Stimulated activated naive CD8-positive, alpha-beta T cell treated with anti-CD3 and anti-CD28 coated beads, Interleukin-15, amount 100 ng/mL, for 72 hours (primary cell): ENCODE measurements around the gene PTPRN2.
"Not testable (repeated sequence)": the region's sequence is repeated elsewhere in the genome, so short reads cannot be mapped to it uniquely, and the experiment has no call there.

Experiments
- ATAC-seq: fragments of 150-1000 bp; cut with Tn5 transposase; 2 replicates; pipeline ENCODE4 v1.10.0; 2021; ENCODE audit warnings: mild to moderate bottlenecking, moderate library complexity
- DNase-seq, 2 donors: peaks; one replicate each; pipeline ENCODE4 v3.0.0; 2021 to 2022
- H3K27ac Mint-ChIP-seq, 2 donors: one replicate each; pipeline ENCODE4 v1.8.0; 2022; ENCODE audit warnings: mild to moderate bottlenecking in 2 of 2, mixed read lengths in 2 of 2, moderate library complexity in 2 of 2
- H3K27me3 Mint-ChIP-seq: one replicate; pipeline ENCODE4 v1.8.0; 2022; ENCODE audit warnings: mixed read lengths
- H3K4me1 Mint-ChIP-seq: one replicate; pipeline ENCODE4 v1.8.0; 2022; ENCODE audit warnings: mild to moderate bottlenecking, mixed read lengths
- H3K4me3 Mint-ChIP-seq, 2 donors: one replicate each; pipeline ENCODE4 v1.8.0; 2022; ENCODE audit warnings: mild to moderate bottlenecking in 2 of 2, mixed read lengths in 2 of 2, moderate library complexity in 1 of 2
- H3K9me3 Mint-ChIP-seq, 2 donors: one replicate each; pipeline ENCODE4 v1.8.0; 2022; ENCODE audit warnings: mixed read lengths in 2 of 2

Gene PTPRN2

DNA sequence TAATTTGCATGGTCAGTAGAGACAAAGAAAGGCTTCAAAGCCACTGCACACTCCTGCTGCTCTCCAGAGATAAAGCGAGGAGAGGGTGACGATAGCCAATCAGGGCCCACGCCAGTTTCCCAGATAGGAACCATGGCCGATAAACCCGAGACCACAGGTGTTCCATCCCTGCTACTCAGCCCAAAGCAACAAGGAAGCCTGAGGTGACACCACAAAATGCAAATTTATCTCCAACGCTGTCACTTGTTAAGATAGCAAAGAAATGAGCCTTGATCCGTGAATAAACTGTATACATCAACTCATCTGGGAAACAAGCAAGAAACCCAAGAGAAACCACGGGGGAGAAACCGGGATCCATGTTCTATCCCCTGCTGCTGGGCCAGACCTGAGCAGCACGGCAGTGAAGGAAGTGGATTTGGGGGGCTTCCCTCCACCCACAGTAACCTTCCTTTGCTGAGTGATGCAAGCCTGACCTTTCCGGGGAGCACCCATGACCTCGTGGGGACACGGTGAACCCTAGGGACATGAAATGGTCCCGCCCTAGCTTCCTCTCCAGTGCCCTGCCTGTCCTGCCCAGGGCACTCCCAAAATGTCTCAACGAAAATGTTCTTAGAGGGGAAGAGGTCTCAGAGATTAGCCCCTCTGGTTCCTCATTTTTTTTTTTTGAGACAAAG, 164.6 kb downstream of the PTPRN2 start:
- peaks cover 9% of the 10 kb centered on the region for H3K27me3 Mint-ChIP-seq
- peaks cover 6 to 8% of the 10 kb centered on the region in 2 donors for H3K9me3 Mint-ChIP-seq
- H3K4me3 Mint-ChIP-seq, result no peak overlapping the region
- ATAC-seq (no peak), DNase-seq (no peak)
- peak overlapping the region in 1 of 2 donors; percentile 71 for H3K27ac Mint-ChIP-seq
- no peaks in the 10 kb centered on the region for H3K4me1 Mint-ChIP-seq

DNA sequence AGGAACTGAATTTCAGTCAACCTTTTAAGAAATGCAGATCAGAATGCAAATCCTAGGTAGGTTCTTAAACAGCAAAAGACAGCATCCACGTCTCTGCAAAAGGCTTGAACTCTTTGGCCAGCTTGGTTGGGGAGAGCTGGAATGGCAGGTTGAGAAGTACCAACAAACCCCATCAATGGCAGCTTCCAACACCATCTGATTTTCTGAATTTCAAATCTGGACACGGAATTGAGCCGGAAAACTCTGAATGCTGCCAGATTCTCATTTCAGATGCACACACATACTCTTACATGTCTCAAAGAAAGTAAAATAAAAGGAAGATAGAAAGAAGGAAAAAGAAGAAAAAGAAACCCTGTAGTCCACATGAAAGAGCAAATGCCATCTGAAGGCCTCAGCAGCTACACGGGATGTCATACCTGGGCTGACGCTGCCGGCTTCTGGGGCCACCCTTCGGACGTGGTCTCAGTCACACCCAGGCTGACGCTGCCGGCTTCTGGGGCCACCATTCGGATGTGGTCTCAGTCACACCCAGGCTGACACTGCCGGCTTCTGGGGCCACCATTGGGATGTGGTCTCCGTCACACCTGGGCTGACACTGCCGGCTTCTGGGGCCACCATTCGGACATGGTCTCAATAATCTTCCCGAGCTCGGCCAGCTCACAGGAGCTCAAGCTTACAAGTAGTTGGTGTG, 165.3 kb downstream of the PTPRN2 start:
- DNase-seq, result no peak
- no peaks in the 10 kb centered on the region for H3K4me1 Mint-ChIP-seq
- ATAC-seq, result no peak
- H3K27ac Mint-ChIP-seq, result peak overlapping the region in 1 of 2 donors; percentile 44
- peaks cover 9% of the 10 kb centered on the region for H3K27me3 Mint-ChIP-seq
- peaks cover 10 to 12% of the 10 kb centered on the region in 2 donors for H3K9me3 Mint-ChIP-seq
- H3K4me3 Mint-ChIP-seq, result no peak overlapping the region

DNA sequence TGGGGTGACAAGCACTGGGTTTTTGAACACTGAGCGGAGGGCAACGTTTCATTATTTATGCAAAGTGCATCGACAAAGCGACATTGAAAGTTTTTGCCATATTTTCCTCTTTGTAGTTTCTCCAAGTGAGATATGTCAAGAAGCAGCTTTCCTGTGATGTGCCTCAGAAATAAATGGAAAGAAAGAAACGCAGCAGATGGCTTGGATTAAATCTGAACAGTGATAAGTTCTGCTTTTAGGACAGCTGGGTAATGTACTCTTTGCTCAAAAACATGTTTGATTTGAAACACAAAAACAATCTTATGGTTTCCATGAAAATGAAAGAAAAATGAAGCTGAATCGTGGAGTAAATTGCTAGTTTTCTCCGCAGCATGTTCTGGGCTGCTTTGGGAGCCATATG, 166.3 kb downstream of the PTPRN2 start:
- Mint-ChIP-seq H3K27ac (no peak overlapping the region), H3K27me3 (peaks cover 9% of the 10 kb centered on the region), H3K9me3 (peaks cover 10 to 12% of the 10 kb centered on the region in 2 donors), H3K4me1 (no peaks in the 10 kb centered on the region), H3K4me3 (no peak overlapping the region)
- ATAC-seq (no peak), DNase-seq (no peak)

DNA sequence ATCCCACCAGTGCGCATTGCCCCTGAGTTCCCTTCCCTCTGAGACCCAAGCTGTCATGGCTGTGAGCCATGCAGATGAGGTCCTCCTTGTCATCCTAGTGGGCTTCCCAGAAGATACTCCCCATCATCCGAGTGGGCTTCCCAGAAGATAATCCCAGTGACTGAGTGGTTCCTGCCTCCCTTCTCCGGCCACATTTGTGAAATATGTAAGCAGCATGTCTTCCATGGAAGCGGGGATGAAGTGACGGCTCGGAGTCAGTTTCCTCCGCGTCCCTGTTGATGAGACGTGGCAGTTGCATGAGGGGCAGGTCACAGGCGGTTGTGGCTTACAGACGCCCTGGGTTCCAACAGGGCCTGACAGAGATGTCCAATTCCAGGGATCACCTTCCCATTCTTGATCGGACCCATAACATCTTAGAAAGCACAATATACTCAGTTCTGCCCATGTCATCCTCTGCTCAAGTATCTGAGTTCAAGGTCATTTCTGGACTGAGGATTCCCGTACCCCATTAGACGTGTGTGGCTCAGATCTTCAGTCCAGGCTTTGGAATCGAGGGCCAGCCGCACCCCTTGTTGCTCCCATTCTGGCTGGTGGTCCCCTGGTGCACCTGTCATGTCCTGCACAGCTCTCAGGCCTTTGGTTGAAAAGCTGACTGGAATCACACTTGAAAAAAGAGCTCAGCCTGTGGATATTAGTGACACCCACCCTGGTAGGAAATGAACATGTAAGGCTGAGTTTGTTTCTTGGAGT, 166.9 kb downstream of the PTPRN2 start:
- DNase-seq, result no peak

DNA sequence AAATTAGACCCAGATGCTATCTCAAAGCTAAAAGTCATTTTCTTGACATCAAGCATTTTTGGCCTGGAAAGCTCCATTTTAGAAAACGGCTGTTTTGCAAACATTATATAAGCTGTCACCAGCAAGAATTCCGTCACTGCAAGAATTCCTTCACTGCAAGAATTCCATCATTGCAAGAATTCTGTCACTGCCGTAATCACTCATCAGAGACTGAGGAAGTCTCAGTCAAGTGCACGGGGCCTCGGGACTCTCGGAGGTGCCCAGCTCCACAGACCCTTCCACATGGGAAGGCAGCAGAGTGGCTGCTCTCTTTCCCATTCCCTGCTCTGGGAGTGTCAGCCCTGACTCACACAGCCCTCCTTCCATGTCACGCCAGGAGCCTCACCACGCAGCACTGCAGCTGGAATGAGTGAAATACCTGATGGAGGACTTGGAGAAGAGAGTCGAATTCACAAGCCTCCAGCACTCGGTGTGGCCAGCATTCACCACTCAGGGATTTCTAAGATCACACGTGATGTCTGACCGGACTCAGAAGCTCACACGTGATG, 168.3 kb downstream of the PTPRN2 start:
- Mint-ChIP-seq H3K27ac (no peak overlapping the region), H3K4me1 (no peaks in the 10 kb centered on the region), H3K27me3 (peaks cover 9% of the 10 kb centered on the region), H3K4me3 (no peak overlapping the region), H3K9me3 (peaks cover 10 to 12% of the 10 kb centered on the region in 2 donors)
- ATAC-seq (no peak), DNase-seq (no peak)

More for the DNA sequence above, 166.9 kb downstream of the PTPRN2 start:
- Mint-ChIP-seq H3K27ac (peak overlapping the region in 1 of 2 donors; percentile 83), H3K9me3 (peaks cover 10 to 12% of the 10 kb centered on the region in 2 donors), H3K4me3 (no peak overlapping the region), H3K4me1 (no peaks in the 10 kb centered on the region), H3K27me3 (peaks cover 9% of the 10 kb centered on the region)
- ATAC-seq, result no peak

DNA sequence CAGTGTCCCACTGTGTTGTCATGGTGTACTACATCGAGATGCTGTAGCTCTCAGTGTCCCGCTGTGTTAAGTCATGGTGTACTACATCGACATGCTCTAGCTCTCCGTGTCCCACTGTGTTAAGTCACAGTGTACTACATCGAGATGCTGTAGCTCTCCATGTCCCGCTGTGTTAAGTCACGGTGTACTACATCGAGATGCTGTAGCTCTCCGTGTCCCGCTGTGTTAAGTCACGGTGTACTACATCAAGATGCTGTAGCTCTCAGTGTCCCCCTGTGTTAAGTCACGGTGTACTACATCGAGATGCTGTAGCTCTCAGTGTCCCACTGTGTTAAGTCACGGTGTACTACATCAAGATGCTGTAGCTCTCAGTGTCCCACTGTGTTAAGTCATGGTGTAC, 169.2 kb downstream of the PTPRN2 start:
- H3K27ac Mint-ChIP-seq, H3K4me3 Mint-ChIP-seq, ATAC-seq, H3K27me3 Mint-ChIP-seq, H3K4me1 Mint-ChIP-seq, DNase-seq: not testable (repeated sequence)
- peaks cover 10 to 12% of the 10 kb centered on the region in 2 donors for H3K9me3 Mint-ChIP-seq

DNA sequence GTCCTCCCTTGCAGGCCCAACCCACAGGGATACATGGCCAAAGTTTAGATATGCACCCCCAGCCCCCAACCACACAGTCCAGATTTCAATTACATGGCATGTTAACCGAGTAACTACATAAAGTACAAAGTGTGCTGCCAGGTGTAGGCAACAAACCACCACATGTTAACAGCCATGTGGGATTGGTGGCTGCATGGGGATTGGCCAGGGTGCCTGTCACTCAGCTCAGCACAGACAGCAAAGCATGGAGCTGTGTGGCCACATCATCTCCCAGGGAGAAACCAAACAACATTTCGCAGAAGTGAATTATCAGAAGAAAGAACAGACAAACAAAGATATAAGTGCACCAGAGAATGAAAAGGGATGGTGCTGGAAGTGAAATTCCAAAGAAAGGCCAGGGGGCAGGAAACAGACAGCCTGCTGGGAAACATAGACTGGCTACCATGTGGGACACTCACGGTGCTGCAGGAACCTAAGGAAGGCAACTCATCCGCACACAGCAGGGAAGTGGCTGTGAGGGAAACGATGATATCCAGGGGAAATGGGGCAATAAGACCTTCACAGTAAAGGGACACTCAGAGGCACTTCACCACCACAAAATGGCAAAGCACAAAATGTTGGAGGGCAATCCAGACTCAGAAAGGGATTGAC, 171.2 kb downstream of the PTPRN2 start:
- DNase-seq, result no peak
- peaks cover 10 to 12% of the 10 kb centered on the region in 2 donors for H3K9me3 Mint-ChIP-seq
- H3K27me3 Mint-ChIP-seq, result peaks cover 8% of the 10 kb centered on the region
- H3K4me1 Mint-ChIP-seq, result no peaks in the 10 kb centered on the region
- no peak for ATAC-seq
- no peak overlapping the region for H3K27ac Mint-ChIP-seq
- H3K4me3 Mint-ChIP-seq, result no peak overlapping the region

DNA sequence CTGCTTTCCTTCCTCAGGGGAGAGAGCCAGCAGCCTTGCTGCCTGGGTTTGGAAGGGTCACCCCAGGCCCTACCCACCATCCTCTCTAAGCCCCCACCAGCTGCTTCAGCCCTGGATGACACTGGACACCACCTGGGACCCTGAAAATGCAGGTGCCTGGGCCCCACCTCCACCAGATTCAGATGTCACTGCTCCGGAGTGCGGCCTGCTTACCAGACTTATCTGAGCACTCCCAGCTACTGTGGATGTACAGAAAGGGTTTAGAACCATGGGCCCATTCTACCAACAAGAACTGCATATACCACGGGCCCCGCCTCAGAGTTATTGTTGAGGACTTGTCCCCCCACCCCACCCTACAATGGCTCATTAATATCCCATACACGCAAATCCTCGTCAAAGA, 172.3 kb downstream of the PTPRN2 start:
- Mint-ChIP-seq H3K4me3 (no peak overlapping the region), H3K4me1 (no peaks in the 10 kb centered on the region), H3K27ac (no peak overlapping the region), H3K9me3 (peaks cover 10 to 12% of the 10 kb centered on the region in 2 donors), H3K27me3 (peaks cover 12% of the 10 kb centered on the region)
- ATAC-seq (no peak), DNase-seq (no peak)

DNA sequence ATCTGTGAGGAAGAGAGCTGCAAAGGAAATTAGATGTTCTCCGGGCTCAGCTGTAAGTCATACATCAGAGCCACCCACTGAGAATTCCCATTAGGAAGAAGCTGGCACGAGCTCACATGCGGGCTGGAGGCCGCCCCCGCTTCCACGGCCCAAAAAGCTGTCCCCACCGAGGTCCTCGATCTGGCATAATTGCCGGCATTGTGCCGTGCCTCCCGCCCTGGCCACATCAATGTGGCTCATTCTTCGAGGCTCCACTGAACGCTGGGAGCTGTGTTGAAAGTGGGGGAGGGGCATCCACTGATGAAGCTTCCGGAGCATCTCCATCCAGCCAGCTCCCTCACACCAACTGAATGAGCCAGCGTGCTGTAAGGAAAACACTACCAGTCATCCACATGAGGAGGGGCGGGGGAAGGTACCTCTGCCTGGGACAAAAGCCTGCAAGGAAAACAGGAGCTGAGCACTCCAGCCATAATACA, 173.1 kb downstream of the PTPRN2 start:
- no peak for ATAC-seq
- no peak for DNase-seq
- Mint-ChIP-seq H3K4me1 (no peaks in the 10 kb centered on the region), H3K9me3 (peaks cover 10 to 12% of the 10 kb centered on the region in 2 donors), H3K27ac (no peak overlapping the region), H3K4me3 (no peak overlapping the region), H3K27me3 (peaks cover 19% of the 10 kb centered on the region)

DNA sequence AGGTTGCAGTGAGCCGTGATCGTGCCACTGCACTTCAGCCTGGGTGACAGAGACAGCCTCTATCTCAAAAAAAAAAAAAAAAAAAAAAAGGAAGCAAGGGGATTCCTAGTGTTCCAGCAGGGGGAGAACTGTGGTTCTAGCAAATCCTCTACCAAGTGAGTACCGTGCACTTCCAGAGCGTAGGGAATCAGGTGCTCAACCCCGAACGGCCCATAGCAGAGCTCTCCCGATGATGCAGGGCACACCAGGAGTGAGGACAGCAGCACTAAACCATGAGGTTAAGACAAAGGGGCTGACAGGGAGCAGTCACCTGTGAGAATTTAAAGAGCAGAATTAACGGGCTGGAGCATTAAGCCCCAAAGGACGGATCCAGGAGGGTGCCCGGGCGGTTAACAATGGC, 173.6 kb downstream of the PTPRN2 start:
- Mint-ChIP-seq H3K4me1 (no peaks in the 10 kb centered on the region), H3K4me3 (no peak overlapping the region), H3K9me3 (peaks cover 10 to 12% of the 10 kb centered on the region in 2 donors), H3K27ac (no peak overlapping the region), H3K27me3 (peaks cover 19% of the 10 kb centered on the region)
- no peak for ATAC-seq
- DNase-seq, result no peak

DNA sequence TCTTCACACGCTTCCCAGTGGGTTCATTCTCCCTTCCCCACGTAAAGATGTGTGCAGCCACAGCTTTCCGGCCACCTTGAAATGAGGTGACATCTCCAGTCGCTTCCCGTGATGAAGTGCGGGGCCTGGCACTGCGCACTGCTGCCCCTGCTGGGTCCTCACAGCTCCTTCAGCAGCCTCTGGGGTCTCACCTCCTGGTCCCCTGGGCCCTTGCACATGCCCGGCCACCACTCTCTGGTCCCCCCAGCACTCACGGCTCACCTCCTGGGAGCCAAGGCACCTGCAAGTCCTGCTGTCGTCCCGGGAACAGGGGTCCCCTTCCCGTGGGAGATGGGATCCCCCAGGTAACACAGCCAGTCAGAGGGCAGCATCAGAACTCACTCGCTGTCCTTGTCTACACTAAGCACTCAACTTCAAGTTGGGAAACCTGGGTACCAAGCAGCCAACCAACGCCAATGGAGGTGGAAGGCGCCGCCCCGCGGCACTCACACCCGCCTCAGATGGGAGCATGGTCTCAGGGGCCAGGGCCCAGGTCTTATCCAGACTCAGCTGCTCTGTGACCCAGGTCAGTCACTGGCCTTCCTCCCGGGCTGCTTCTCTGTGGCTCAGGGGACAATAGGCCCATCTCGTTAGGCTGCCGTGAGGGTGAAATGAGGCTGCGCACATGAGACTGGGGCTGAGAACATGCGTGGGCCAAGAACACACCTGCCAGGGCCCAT, 176.2 kb downstream of the PTPRN2 start:
- peaks cover 19% of the 10 kb centered on the region for H3K27me3 Mint-ChIP-seq
- DNase-seq (no peak), ATAC-seq (peak; percentile 31)
- H3K4me1 Mint-ChIP-seq, result no peaks in the 10 kb centered on the region
- H3K4me3 Mint-ChIP-seq, result no peak overlapping the region
- H3K27ac Mint-ChIP-seq, result no peak overlapping the region
- no peaks in the 10 kb centered on the region for H3K9me3 Mint-ChIP-seq

DNA sequence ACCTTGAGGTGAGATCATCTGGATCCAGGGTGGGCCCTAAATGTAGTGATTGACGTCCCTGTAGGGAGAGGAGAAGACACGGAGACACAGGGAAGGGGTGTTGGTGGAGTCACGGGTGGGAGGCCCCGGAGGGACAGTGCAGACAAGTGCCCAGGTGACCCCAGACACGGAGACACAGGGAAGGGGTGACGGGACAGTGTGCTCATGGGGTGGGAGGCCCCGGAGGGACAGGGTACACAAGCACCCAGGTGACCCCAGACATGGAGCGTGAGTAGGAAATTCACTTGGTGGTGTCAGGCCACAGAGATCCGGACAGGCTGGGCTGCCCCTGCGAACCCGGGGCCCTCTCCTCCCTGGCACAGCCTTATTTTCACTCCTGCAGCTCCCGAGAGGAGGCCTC, 176.9 kb downstream of the PTPRN2 start:
- peaks cover 19% of the 10 kb centered on the region for H3K27me3 Mint-ChIP-seq
- DNase-seq, result no peak
- ATAC-seq, result peak; percentile 74
- H3K27ac Mint-ChIP-seq, result no peak overlapping the region
- no peaks in the 10 kb centered on the region for H3K4me1 Mint-ChIP-seq
- no peak overlapping the region for H3K4me3 Mint-ChIP-seq
- no peaks in the 10 kb centered on the region for H3K9me3 Mint-ChIP-seq

DNA sequence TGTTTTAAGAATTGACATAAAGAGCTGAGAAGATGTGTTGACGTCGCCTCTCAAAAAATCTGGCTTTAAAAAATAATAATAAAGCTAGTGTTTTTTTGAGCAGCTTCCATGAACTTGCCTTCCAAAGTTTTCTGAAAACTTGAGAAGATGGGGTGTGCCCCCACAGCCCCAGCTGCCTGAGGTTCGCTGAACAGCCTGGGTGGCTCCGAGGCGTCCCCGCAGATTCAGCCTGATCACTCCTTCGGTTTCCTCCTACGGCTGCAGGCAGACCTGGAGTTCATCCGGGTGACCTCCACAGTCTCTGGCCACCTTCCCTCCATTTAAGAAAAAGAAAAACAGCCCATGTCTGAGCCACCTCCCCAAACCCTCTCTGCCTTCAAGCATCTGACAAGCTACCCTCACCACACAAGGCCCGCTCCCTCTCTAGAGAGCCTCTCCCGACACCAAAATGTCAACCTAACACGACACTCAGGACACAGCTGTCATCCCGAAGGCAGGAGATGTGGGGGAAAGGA, 177.8 kb downstream of the PTPRN2 start:
- Mint-ChIP-seq H3K4me1 (no peaks in the 10 kb centered on the region), H3K4me3 (no peak overlapping the region), H3K9me3 (no peaks in the 10 kb centered on the region), H3K27ac (peak overlapping the region in 1 of 2 donors; percentile 93), H3K27me3 (peaks cover 19% of the 10 kb centered on the region)
- no peak for DNase-seq
- no peak for ATAC-seq

DNA sequence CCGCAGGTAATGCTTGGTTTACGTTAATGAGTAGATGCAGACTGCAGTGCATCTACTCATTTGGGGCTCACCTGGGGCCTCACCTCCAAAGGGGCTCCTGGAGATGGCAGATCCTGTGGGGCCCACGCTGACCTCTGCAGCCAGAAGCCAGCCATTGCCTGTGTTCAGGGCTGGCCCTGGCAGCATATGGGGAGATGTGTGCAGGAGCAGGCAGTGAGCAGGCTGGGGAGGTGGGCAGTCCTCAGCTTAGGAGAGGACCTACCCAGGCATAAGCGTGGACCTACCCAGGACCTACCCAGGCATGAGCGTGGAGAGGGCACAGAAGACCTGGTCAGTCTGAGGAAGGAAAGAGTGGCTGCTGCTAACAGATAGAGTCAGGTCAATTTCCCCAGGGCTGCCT, 178.5 kb downstream of the PTPRN2 start:
- no peak overlapping the region for H3K27ac Mint-ChIP-seq
- DNase-seq, result no peak
- no peaks in the 10 kb centered on the region for H3K4me1 Mint-ChIP-seq
- ATAC-seq, result no peak
- H3K4me3 Mint-ChIP-seq, result no peak overlapping the region
- H3K27me3 Mint-ChIP-seq, result peaks cover 19% of the 10 kb centered on the region
- no peaks in the 10 kb centered on the region for H3K9me3 Mint-ChIP-seq
